Globus pallidus (tissue), 1 donor: ENCODE results near the gene FLNB.
A peak's percentile ranks its signal among the peaks of the same experiment; 100 is the strongest.

Experiments used
- DNase-seq: peaks from one replicate; pipeline ENCODE4 v3.0.0-alpha.2; 2015; ENCODE audit warnings: low spot score

FLNB gene

DNA sequence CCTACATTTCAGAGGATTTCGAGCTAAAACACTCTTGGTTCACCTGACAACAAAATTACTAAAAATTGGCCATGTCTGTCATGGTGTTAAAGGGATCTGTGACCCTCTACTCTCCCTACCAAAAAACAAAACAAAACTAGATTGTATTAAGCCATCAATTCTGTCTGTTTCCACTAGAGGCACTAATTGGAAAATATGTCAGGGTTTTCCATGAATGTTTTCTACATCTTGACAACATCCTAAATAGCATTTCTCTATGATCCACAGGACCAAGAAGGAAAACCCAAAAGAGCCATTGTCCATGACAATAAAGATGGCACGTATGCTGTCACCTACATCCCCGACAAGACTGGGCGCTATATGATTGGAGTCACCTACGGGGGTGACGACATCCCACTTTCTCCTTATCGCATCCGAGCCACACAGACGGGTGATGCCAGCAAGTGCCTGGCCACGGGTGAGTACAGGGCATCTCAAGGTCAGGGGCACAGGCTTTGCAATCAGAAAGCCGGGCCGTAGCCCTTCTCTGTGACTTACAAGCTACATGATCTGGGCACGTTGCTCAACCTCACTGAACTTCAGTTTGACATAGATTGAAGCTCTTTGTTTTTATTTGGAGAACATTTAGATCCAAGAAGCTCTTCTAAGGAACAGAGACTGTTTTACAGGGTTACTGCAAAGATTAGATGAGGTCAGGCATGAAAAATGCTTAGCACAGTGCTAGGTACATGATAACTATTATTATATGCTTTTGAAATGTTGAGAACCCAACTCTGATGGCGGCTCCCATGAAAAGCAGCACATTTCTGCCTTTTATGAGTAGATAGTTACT is 127.7 kb downstream of the FLNB start:
- no peak for DNase-seq

DNA sequence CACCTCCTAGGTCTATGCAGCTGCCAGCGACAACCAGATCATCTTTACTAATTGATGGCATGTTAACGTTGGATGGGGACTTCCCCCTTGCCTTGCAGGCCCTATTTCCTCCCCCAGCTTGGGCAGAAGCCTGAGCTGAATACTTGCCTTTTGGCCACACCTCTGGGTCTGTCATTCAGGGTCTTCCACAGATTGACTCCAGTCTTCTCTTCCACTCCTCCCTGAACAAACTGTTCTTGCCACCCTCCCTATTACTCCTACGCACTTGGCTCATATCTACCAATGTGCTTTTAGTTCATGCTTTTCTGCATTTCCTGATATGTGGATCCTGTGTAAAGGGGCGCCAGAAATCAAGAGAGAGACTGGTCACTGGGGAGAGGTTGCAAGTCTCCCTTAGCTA is 129.1 kb downstream of the FLNB start:
- no peak for DNase-seq

- DNase-seq = no peak
These were observed 133.6 kb downstream of the FLNB start for GRCh38 chr3:58141766-58142345.

GRCh38 chr3:58143417-58144055 is 135.3 kb downstream of the FLNB start:
- DNase-seq = no peak

GRCh38 chr3:58144478-58145325 is 136.5 kb downstream of the FLNB start:
- no peak for DNase-seq

GRCh38 chr3:58148049-58148448 is 139.8 kb downstream of the FLNB start:
- DNase-seq = no peak

GRCh38 chr3:58150130-58150809 is 142.0 kb downstream of the FLNB start:
- no peak for DNase-seq

GRCh38 chr3:58150810-58151199 is 142.6 kb downstream of the FLNB start:
- no peak for DNase-seq

- peak; percentile 71 for DNase-seq
These were observed 143.4 kb downstream of the FLNB start for GRCh38 chr3:58151637-58152036.

- DNase-seq = no peak
These were observed 144.2 kb downstream of the FLNB start for GRCh38 chr3:58152225-58153015.

DNA sequence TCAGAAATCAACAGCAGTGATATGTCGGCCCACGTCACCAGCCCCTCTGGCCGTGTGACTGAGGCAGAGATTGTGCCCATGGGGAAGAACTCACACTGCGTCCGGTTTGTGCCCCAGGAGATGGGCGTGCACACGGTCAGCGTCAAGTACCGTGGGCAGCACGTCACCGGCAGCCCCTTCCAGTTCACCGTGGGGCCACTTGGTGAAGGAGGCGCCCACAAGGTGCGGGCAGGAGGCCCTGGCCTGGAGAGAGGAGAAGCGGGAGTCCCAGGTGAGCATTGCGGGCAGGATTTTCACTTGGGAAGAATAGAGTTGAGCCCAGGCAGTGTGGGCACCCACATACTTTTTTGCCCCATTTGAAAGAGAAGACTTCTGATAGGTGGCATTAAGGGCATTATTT is 145.1 kb downstream of the FLNB start:
- DNase-seq = no peak

DNA sequence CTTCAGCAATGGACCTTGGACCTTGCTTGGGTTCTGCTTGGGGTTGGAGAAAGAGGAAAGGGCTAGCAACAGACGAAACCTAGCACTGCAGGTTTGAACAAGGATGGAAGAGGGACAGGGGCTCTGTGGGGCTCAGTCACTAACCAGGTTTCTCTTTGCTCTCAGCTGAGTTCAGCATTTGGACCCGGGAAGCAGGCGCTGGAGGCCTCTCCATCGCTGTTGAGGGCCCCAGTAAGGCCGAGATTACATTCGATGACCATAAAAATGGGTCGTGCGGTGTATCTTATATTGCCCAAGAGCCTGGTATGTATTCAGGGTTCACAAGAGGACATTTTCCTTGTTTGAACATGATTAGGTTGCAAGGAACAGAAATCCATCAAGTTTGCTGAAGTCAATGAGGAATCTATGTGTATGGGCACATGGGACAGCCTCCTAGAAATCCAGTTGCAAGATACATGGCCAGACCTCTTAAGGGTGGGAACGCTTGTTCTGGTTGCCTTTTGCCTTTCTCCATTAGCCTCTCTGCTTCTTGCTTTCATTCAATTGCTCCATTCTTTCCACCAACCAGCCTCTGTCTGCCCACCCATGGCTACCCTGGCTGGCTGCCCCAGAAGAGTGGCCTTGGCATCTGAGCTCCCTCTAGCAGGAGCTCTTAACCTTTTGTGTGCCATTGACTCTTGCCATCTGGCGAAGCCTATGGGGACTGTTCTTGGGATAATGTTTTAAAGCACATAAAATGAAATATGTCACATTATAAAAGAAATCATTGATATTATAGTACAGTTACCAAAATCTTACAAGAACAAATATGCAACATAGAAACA is 146.6 kb downstream of the FLNB start:
- peak; percentile 28 for DNase-seq

DNA sequence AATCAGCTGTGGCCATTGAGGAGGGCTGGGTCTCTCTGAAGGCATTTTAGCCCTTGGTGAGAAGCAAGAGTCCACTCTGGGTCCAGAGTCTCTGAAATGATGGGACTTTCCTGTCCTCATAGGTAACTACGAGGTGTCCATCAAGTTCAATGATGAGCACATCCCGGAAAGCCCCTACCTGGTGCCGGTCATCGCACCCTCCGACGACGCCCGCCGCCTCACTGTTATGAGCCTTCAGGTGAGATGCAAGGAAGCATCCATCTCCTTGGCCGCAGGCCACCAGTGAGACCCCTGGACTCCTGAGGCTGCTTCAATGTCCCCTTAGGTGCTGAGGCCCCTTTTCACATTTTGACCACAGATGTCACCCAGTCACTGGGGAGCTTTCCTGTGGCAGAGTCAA is 147.6 kb downstream of the FLNB start:
- DNase-seq = no peak

- DNase-seq = no peak
These were observed 149.5 kb downstream of the FLNB start for GRCh38 chr3:58157700-58158099.

- no peak for DNase-seq
These were observed 150.4 kb downstream of the FLNB start for GRCh38 chr3:58158442-58159153.

DNA sequence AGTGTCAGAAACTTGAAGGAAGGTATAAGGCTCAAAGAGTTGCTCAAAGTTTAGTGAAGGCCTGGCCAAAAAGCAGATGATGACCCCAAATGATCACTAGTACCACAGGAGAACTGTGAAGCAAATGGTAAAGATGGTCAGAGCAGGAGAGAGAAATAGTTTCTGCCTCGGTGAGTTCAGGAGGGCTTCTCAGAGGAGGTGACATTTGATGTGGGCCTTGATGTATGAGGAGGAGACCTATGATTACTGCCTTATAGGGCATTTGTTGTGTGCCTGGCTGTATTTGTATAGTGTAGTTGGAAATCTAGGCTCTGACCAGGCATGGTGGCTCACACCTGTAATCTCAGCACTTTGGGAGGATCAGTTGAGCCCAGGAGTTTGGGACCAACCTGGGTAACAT is 152.2 kb downstream of the FLNB start:
- no peak for DNase-seq

DNA sequence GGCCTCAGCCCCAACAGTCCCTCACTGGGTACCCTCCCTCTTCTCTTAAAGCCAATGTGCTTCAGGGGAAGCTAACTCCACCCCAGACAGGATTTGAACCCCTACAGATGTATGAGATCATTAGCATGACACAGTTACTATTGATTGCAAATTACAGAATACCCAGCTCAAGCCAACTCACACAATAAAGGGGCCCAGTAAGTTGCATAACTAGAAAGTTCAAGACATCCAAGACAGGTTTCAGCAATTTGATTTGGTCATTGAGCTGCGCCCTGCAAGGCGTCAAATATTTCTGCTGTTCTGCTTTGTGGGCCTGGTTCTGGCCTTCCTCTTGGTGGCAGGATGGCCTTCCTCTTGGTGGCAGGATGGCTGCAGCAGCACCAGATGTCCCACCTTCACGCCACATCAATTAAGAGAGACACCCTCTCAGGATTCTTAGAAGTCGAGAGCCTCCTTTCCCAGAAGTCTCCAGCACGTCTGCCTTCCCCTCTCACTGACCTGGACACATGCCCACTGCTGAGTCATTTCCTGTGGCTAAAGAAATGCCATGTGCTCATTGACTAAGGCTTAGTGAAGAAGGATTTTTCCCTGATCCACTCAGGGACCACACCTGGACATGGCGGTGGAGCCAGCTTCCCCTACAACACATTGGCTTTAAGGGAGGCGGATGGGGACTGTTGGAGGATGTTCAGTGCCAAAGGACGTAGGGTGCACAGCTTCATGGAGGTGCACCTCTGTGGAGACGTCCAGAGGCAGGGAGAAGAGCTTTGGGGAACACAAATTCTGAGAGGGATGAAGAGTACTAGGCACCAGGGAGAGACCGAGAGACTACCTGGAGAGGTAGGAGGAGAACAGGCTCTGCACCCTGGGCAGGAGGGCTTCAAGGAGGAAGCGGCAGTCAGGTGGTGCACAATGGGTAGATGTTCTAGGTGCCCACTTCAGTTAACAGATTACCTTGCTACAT is 153.5 kb downstream of the FLNB start:
- DNase-seq = no peak

DNA sequence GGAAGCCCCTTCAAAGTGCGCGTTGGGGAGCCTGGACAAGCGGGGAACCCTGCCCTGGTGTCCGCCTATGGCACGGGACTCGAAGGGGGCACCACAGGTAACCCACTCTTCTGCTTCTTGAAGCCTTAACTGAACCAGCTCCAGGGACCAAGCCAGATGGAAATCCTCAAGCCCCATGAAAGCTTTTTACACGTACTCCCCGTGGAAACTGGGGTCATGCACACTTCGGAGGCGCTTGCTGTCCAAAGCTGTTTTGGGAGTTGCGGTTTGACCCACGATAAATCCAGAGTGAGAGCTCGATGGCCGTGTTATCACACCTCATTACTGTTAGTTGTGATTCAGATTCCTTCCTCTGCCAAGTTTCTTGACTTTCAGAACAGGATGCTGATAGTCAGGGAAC is 155.0 kb downstream of the FLNB start:
- DNase-seq = no peak
